Stimulated activated naive CD4-positive, alpha-beta T cell (primary cell): ENCODE measurements around the gene PASK.

Experiments
- DNase-seq, 6 experiments: peaks; one replicate each; lab custom pipeline; 2025; lab: John Stamatoyannopoulos, UW

The PASK gene

GRCh38 chr2:241147336-241147735 is 1.9 kb downstream of the PASK start:
- DNase-seq, result no peak

DNA sequence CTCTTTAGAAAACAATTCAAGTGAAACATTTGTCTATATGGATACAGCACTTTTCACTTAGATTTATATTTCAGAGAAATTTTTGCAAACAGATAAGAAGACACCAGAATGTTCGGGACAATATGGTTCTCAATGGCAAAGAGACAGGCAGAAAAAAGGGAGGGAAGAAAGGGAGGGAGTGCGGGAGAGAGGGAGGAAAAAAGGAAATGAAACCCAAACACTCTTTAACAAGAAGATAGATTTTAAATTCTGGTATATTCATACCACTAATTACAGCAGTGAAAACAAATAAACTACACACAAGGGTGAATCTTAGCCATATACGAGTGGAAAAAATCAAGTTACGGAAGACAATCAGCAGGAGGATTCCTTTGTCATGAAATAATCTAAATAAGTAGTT is 3.0 kb downstream of the PASK start:
- no peak for DNase-seq

GRCh38 chr2:241142593-241142992 is 6.7 kb downstream of the PASK start:
- DNase-seq, result no peak

DNA sequence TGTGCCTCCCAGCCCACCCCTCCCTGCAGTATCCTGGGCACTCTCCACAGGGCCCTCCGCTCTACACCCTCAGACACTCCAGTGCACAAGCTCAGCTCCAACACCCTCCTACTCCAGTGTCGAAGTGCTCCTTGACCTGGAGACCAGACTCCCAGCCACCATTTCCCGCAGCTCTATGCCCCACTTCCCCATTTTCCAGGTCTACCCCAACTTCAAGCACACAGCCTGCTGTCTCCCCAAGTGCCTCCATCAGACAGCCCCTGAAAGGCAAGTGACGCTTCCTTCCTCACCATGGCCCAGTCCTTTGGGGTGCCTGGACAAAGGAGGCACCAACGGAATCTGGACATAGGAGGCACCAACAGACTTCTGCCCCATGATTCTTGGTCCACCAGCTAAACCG is 7.2 kb downstream of the PASK start:
- DNase-seq, result no peak

- DNase-seq, result no peak
Observed at GRCh38 chr2:241141214-241141770, 8.0 kb downstream of the PASK start.

DNA sequence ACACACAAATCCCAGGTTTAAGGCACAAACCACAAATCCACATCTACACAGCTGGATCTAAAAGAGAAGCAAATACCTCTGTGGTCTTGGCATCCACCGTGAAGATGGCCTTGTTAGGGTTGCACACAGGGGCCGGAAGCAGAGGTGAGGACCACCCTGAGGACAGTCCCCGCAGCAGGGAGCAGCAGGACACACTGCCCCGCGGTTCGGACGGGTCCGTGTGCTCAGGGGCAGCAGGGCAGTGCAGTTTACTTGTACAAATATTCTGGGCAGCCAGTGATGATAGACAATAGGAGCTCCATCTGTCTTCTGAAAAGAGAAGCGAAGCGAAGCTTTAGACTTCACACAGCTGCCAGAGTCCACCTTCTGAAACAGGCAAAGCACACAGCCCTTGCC is 8.8 kb downstream of the PASK start:
- DNase-seq, result no peak

GRCh38 chr2:241139531-241140444 is 9.5 kb downstream of the PASK start:
- DNase-seq, result no peak

- DNase-seq, result no peak
Observed at GRCh38 chr2:241138471-241138870, 10.8 kb downstream of the PASK start.

DNA sequence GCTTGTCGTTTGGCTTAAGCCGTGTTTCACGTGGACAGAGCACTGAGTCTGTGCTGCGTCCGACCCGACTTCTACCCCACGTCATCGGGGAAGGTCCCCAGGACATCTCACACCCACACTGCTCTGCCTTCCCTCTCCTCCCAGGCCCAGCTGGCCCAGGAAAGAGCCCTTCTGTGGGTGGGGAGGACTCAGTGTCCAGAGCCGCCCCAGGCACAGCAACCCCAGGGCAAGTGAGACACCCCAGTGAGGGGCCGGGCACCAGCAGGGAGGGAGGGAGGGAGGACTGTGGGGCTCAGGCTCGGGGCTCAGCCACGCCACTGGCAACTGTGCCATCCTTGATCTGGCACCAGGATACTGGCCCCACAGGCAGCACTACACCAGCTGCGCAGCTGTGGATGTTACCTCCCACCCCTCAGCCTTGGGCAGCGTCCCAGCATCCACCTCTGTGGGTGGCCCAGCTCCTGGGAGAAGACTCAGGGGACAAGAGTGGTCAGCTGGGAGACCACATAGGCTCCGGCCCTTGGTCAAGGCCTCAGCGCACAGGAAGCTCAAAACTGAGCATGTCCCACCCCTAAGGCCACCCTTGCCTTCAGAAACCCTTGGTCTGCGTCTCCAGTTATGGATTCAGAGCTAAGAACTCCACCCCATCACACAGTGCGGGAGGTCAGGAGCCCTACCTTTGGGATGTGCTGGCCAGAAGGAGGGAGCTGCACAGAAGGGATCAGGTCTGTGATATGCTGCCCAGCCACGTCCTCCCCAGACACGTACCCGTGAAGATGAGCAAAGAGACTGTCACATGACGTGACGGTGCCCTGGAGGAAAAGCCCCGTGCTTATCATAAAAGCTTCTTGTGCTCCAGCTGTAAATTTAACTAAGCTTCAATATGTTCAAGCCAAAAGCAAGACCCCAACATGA is 11.7 kb downstream of the PASK start:
- DNase-seq, result no peak

DNA sequence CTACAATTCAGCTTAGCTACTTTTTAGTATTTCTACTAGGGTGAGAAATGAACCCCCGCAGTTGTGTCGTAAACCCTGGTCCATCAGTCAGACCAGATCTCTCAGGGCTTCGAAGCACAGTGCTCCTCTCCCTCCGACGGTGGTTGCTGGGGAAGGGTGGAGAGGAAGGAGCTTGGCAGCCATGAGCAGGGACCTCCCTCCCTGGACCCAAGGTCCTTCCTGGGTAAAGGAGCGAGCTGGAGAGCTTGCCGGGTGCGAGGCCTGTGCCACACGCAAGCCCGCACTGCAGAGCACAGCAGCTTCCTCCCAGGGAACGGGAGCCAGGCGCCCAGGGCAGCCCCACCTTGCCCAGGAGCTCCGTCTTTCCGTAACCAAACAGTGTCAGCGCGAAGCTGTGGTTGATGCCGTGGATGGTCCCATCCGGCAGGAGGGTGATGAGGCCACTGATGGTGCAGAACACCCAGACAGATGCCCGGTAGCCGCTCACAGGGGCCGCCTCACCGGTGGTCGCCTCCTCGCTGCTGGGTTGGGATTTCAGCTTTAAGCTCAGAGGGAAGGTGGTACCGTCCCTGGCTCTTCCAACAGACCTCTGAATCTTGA is 12.5 kb downstream of the PASK start:
- DNase-seq, result no peak

- no peak for DNase-seq
Observed at GRCh38 chr2:241136191-241136590, 13.1 kb downstream of the PASK start.

- DNase-seq, result no peak
Observed at GRCh38 chr2:241135737-241136136, 13.5 kb downstream of the PASK start.

DNA sequence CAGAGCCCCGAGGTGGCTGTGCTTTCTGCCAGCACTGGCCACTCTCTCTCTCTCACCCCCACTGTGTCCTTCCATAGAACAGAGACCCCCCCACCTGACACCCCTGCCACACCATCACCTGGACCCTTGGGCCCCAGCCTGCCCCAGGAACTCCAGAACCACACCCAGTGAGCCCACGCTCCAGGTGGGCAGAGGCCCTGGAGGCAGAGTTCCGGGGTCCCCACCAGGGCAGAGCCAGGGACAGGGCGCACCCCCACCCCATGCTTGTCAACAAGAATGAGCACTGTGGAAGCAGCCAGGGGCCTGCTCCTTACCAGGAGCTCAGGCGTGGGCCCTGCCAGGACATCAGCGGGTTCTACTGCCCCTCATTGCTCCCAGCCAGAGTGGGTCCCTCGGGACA is 14.6 kb downstream of the PASK start:
- DNase-seq, result no peak

GRCh38 chr2:241133436-241133820 is 15.8 kb downstream of the PASK start:
- no peak for DNase-seq

GRCh38 chr2:241132538-241133435 is 16.5 kb downstream of the PASK start:
- no peak for DNase-seq

DNA sequence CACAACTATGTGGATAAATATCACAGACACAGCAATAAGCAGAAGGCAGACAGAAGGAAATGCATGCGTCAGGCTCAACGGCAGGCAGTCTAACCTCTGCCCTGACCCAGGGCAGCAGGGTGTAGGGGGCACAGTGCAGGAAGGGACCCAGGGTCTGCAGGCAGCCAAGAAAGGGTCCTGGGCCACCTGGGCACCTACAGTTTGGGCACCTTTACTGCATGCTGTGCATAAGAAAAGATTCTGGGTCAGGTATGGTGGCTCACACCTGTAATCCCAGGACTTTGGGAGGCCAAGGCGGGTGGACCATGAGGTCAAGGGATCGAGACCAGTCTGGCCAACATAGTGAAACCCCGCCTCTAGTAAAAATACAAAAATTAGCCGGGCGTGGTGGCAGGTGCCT is 17.7 kb downstream of the PASK start:
- DNase-seq, result no peak

- no peak for DNase-seq
Observed at GRCh38 chr2:241130316-241130715, 19.0 kb downstream of the PASK start.

DNA sequence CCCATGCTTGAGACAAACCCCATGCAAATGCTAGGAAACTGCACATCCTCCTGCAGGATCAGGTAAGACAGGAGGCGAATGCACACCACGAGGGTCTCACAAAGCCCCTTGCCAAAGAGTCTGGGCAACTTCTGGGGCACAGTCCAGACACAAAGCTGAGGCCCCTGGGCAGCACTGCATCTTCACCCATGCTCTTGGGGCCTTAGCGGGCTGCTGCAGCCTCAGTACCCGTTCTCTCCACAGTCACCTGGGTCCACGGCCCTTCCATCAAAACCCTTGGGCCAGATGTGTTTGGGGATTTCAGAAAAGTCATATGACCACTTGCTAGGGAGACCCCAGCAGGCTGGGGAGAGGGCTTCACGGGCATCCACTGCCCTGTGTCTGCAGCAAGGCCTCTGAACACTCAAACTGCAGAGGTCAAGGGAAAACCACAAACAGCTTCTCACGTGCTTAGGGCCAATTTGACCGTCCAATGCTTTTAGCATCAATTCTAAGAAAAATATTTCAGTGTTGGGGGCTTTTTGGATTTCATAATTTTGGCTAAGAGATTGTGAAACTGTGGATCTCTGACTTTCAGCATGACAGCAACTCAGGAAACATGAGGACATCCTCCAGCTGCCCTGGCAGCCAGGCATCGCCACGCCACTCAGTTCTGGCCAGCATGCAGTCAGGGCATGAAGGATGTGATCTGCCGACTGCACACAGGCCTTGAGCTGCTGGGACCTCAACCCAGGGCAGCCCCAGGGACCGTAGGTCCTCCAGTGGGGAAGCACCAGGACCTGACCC is 20.0 kb downstream of the PASK start:
- no peak for DNase-seq

DNA sequence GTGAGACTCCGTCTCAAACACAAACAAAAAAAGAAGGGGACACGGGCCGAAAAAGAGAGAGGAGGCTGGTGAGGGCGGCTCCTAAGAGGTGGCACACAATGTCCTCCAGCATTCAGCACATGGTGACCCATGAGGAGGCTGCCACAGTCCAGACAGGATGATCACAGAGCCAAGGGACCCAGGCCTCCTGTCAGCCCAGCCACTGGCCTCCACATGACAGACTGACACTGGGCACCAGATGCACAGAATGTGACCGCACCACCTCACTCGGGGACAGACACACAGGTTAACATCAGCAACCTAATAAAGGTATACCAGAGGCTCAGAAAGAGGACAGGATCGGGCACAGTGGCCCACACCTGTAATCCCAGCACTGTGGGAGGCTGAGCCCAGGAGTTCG is 21.0 kb downstream of the PASK start:
- no peak for DNase-seq

DNA sequence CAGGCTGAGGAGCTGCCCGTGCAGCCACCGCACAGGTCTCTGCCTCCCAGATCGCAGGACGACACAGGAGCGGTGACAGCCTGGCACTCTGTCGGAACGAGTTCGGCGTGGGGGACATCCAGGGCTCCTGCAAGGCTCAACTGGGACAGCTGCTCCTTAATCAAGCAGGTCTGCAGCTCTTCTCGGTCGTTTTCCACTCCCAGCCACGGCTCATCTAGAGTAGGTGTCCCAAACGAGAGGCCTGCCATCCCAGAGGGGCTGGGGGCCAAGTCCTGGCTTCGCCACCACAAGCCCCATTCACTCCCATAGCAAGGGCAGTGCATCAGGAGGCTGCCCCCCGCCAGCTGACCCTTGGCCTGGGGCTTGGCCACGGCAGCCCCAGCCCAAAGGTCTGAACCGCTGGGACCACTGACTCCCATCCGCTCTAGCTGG is 22.5 kb downstream of the PASK start:
- DNase-seq, result no peak
